OCI-LY3 (cell line): Measurements from ENCODE around the gene RARG.
A peak's percentile ranks its signal among the peaks of the same experiment; 100 is the strongest.

Experiments
- H2AFZ ChIP-seq: fragments of 200-600, 300-600 bp; shearing (Covaris generic); 2 replicates; pipeline ENCODE4 v1.6.0; 2014; ENCODE audit warnings: antibody characterized with exemption, low read depth, low read length
- H3K27ac ChIP-seq: fragments of 200-600, 300-600 bp; sonication (generic); 2 replicates; pipeline ENCODE4 v1.5.1; 2014; ENCODE audit warnings: mild to moderate bottlenecking, low read length, moderate library complexity, mixed read lengths
- H3K27me3 ChIP-seq: fragments of 200-600, 300-600 bp; sonication (generic); 2 replicates; pipeline ENCODE4 v1.6.1; 2014; ENCODE audit warnings: low read depth, low read length, mixed read lengths
- H3K36me3 ChIP-seq: fragments of 200-600, 300-600 bp; sonication (generic); replicated peaks from 2 replicates; pipeline ENCODE3; 2014; ENCODE audit warnings: low read depth, low read length, mixed read lengths
- H3K4me1 ChIP-seq: fragments of 300-600, 200-600 bp; sonication (generic); 2 replicates; pipeline ENCODE4 v1.6.1; 2014; ENCODE audit warnings: low read length, mixed read lengths
- H3K4me2 ChIP-seq: fragments of 200-600, 300-600 bp; sonication (generic); 2 replicates; pipeline ENCODE4 v1.6.1; 2014; ENCODE audit warnings: low read length, mixed read lengths
- H3K4me3 ChIP-seq: fragments of 300-600, 200-600 bp; sonication (generic); 2 replicates; pipeline ENCODE4 v1.5.1; 2014; ENCODE audit warnings: antibody characterized with exemption, mild to moderate bottlenecking, low read length, moderate library complexity
- H3K79me2 ChIP-seq: fragments of 300-600, 200-600 bp; shearing (Covaris generic); 2 replicates; pipeline ENCODE4 v1.6.1; 2014; ENCODE audit warnings: mild to moderate bottlenecking, low read length, mixed read lengths
- H3K9ac ChIP-seq: fragments of 300-600, 200-600 bp; shearing (Covaris generic); 2 replicates; pipeline ENCODE4 v1.6.0; 2014; ENCODE audit warnings: mild to moderate bottlenecking, low read length, moderate library complexity
- H3K9me3 ChIP-seq: fragments of 200-600, 300-600 bp; shearing (Covaris generic); 2 replicates; pipeline ENCODE4 v1.6.1; 2014; ENCODE audit warnings: low read length, mixed read lengths; ENCODE audit not compliant: insufficient read depth
- H4K20me1 ChIP-seq: fragments of 200-600, 300-600 bp; sonication (generic); 2 replicates; pipeline ENCODE4 v1.6.1; 2016; ENCODE audit warnings: low read length, mixed read lengths; ENCODE audit not compliant: insufficient read depth
- CTCF ChIP-seq: fragments of 200-600, 300-600 bp; sonication (generic); IDR thresholded peaks from 2 replicates; pipeline ENCODE4 v1.5.1; 2014; ENCODE audit warnings: antibody characterized with exemption, low read length, low read depth
- EZH2phosphoT487 ChIP-seq: fragments of 200-600 bp; shearing (Covaris generic); IDR thresholded peaks from 2 replicates; pipeline ENCODE4 v1.6.1; 2018; ENCODE audit warnings: antibody characterized with exemption, mixed run types, low read depth

RARG gene

DNA sequence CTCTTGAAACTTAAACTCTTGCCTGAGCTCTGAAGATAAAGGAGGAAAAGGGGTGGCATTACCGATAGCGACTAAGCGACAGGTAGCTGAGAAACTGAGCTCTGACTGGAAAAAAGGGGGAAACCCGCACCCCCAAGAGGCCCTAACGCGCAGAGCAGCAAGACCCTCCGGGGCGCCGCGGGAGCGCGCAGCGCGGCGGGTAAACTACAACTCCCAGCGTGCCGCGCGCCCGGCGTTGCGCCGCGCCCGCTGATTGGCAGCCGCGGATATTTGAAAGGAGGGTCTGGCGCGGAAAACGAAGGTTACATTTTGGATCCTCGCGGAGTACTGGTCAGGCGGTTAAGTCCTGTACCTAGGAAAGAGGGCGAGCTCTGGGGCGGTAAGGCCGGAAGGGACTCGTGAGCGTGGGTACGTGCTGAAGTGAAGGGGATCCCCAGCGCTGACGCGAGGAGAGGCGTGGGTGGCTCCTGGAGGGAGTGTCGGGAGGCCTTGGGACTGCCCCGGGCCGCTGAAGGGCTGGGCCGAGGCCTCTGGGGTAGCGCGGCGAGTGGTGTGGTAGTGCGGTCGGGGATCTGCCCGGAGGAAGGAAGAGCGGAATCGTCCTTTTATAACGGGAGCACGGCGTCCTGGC lies 36.1 kb upstream of the RARG start, which contains the start of gene ESPL1:
TSS of gene ESPL1 (plus strand) at position 301 of the 631 bp plus-strand sequence. CDS start 468 bp downstream, outside the sequence.
- Histone ChIP-seq H3K27me3 (no peaks in the 10 kb centered on the region), H3K4me3 (peak within 1 kb of the TSS; percentile 83), H3K27ac (peak within 1 kb of the TSS; percentile 60), H3K4me2 (peak within 1 kb of the TSS; percentile 84), H3K9me3 (no peaks in the 10 kb centered on the region), H2AFZ (peak within 1 kb of the TSS; percentile 88), H3K36me3 (peaks cover 29% of the 10 kb centered on the region), H3K4me1 (peaks cover 12% of the 10 kb centered on the region), H3K9ac (peak within 1 kb of the TSS; percentile 85), H3K79me2 (peaks cover 26% of the 10 kb centered on the region), H4K20me1 (no peaks in the 10 kb centered on the region)
- TF ChIP-seq CTCF (peak; percentile 46), EZH2phosphoT487 (no peak)

GRCh38 chr12:53267306-53267998 lies 35.4 kb upstream of the RARG start:
- H3K4me2 ChIP-seq: peak overlapping the region; percentile 84
- peak overlapping the region; percentile 88 for H2AFZ ChIP-seq
- H3K9me3 ChIP-seq: no peaks in the 10 kb centered on the region
- H3K9ac ChIP-seq: peak overlapping the region; percentile 85
- peaks cover 26% of the 10 kb centered on the region for H3K79me2 ChIP-seq
- no peak for TF ChIP-seq EZH2phosphoT487
- TF ChIP-seq CTCF: no peak
- peaks cover 25% of the 10 kb centered on the region for H3K36me3 ChIP-seq
- no peaks in the 10 kb centered on the region for H3K27me3 ChIP-seq
- H3K27ac ChIP-seq: peak overlapping the region; percentile 8; the same call in 1 of the 2 replicates
- H4K20me1 ChIP-seq: no peaks in the 10 kb centered on the region
- peak overlapping the region; percentile 83 for H3K4me3 ChIP-seq
- peaks cover 12% of the 10 kb centered on the region for H3K4me1 ChIP-seq

DNA sequence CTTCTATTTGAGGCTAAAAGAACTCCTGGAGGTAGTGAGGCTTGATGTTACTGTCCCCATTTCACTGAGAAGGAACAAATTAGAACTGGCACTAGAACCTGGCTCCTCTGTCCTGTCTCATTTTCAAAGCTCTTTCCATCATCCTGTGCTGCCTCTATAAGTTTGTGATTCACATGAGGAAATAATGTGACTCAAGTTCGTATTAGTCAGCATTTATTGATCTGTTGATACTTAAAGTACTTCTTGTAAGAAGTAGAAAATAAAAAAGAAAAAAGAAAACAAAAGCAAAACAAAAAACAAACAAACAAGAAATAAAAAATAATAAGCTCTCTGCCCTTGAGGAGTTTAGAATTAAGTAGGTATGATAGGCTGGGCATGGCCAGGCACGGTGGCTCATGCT lies 33.8 kb upstream of the RARG start:
- Histone ChIP-seq H4K20me1 (no peaks in the 10 kb centered on the region), H3K27ac (no peak overlapping the region), H3K4me3 (no peak overlapping the region), H3K27me3 (no peaks in the 10 kb centered on the region), H3K4me2 (no peak overlapping the region), H3K9ac (no peak overlapping the region), H3K36me3 (peaks cover 19% of the 10 kb centered on the region), H3K4me1 (peaks cover 12% of the 10 kb centered on the region), H3K79me2 (peaks cover 23% of the 10 kb centered on the region), H2AFZ (no peak overlapping the region), H3K9me3 (no peaks in the 10 kb centered on the region)
- no peak for TF ChIP-seq CTCF
- TF ChIP-seq EZH2phosphoT487: no peak

DNA sequence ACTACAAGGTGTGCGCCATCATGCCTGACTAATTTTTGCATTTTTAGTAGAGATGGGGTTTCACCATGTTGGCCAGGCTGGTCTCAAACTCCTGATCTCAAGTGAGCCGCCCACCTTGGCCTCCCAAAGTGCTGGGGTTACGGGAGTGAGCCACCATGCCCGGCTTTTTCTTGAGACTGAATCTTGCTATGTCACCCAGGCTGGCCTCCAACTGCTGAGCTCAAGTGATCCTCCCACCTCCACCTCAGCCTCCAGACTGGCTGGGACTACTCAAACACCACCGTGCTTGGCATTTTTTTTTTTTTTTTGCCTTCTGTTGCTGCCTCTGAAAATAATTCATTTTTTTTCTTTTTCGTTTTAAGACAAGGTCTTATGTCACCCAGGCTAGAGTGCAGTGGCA lies 27.9 kb upstream of the RARG start:
- peaks cover 21% of the 10 kb centered on the region for H3K4me1 ChIP-seq
- 0 out of 2 replicates have a peak overlapping the region, but pooled peaks have one; percentile 39 for H2AFZ ChIP-seq
- H3K79me2 ChIP-seq: no peaks in the 10 kb centered on the region
- no peak overlapping the region for H3K27ac ChIP-seq
- no peak for TF ChIP-seq EZH2phosphoT487
- TF ChIP-seq CTCF: no peak
- H3K4me3 ChIP-seq: no peak overlapping the region
- peaks cover under 1% of the 10 kb centered on the region for H3K36me3 ChIP-seq
- no peaks in the 10 kb centered on the region for H3K9me3 ChIP-seq
- no peak overlapping the region for H3K9ac ChIP-seq
- no peaks in the 10 kb centered on the region for H4K20me1 ChIP-seq
- H3K27me3 ChIP-seq: no peaks in the 10 kb centered on the region
- no peak overlapping the region for H3K4me2 ChIP-seq
